H9 (cell line): ENCODE measurements around the gene PPL. TPM values are rescaled to one million over a fixed set of nuclear protein-coding genes. Genes with fewer than 3 reads are reported as not detected.

ENCODE experiments used
- DNase-seq: peaks from one replicate; pipeline ENCODE4 v3.0.0-alpha.2; 2017
- H2AFZ ChIP-seq: one replicate; pipeline ENCODE4 v1.6.1; 2013; ENCODE audit warnings: mild to moderate bottlenecking, low read length, control low read depth, moderate library complexity
- H2AK5ac ChIP-seq: 2 replicates; pipeline ENCODE4 v1.6.1; 2013; ENCODE audit warnings: low read length, control low read depth, mixed read lengths; ENCODE audit not compliant: insufficient read length
- H2BK120ac ChIP-seq: one replicate; pipeline ENCODE4 v1.6.1; 2013; ENCODE audit warnings: low read depth, mild to moderate bottlenecking, low read length, control low read depth, inconsistent platforms; ENCODE audit not compliant: poor library complexity, severe bottlenecking
- H2BK12ac ChIP-seq: 2 replicates; pipeline ENCODE4 v1.6.1; 2013; ENCODE audit warnings: low read length, control low read depth, mixed read lengths, low read depth; ENCODE audit not compliant: insufficient read length
- H2BK15ac ChIP-seq: 2 replicates; pipeline ENCODE4 v1.6.1; 2013; ENCODE audit warnings: low read depth, low read length, control low read depth
- H2BK20ac ChIP-seq: one replicate; pipeline ENCODE4 v1.6.1; 2013; ENCODE audit warnings: low read depth, mild to moderate bottlenecking, low read length, control low read depth, inconsistent platforms; ENCODE audit not compliant: poor library complexity, severe bottlenecking
- H2BK5ac ChIP-seq: 2 replicates; pipeline ENCODE4 v1.6.1; 2013; ENCODE audit warnings: low read length, control low read depth, mixed read lengths; ENCODE audit not compliant: insufficient read length
- H3K14ac ChIP-seq: 2 replicates; pipeline ENCODE4 v1.6.1; 2013; ENCODE audit warnings: low read length, control low read depth; ENCODE audit not compliant: insufficient read depth
- H3K18ac ChIP-seq: 2 replicates; pipeline ENCODE4 v1.6.1; 2013; ENCODE audit warnings: low read depth, mild to moderate bottlenecking, mixed read lengths, low read length, control low read depth; ENCODE audit not compliant: insufficient read length
- H3K23ac ChIP-seq: 2 replicates; pipeline ENCODE4 v1.6.1; 2013; ENCODE audit warnings: low read length, control low read depth, mixed read lengths, low read depth; ENCODE audit not compliant: insufficient read length
- H3K23me2 ChIP-seq: 2 replicates; pipeline ENCODE4 v1.6.1; 2013; ENCODE audit warnings: low read depth, mild to moderate bottlenecking, mixed read lengths, low read length, control low read depth; ENCODE audit not compliant: insufficient read length, poor library complexity, severe bottlenecking
- H3K27ac ChIP-seq: 2 replicates; pipeline ENCODE4 v1.5.1; 2013; ENCODE audit warnings: low read length, control low read depth, mixed read lengths, low read depth; ENCODE audit not compliant: insufficient read length
- H3K27me3 ChIP-seq: 2 replicates; pipeline ENCODE4 v1.6.1; 2013; ENCODE audit warnings: low read length, control low read depth, inconsistent platforms; ENCODE audit not compliant: insufficient read depth
- H3K4ac ChIP-seq: 2 replicates; pipeline ENCODE4 v1.6.1; 2013; ENCODE audit warnings: low read depth, mild to moderate bottlenecking, control low read depth, inconsistent platforms, low read length, moderate library complexity
- H3K4me1 ChIP-seq: 2 replicates; pipeline ENCODE4 v1.6.1; 2013; ENCODE audit warnings: low read length, control low read depth, inconsistent platforms; ENCODE audit not compliant: insufficient read depth
- H3K4me2 ChIP-seq: 2 replicates; pipeline ENCODE4 v1.6.1; 2013; ENCODE audit warnings: low read length, control low read depth, mixed read lengths; ENCODE audit not compliant: insufficient read length, insufficient read depth
- H3K56ac ChIP-seq: 2 replicates; pipeline ENCODE4 v1.6.1; 2013; ENCODE audit warnings: low read depth, mild to moderate bottlenecking, mixed read lengths, low read length, control low read depth; ENCODE audit not compliant: insufficient read length
- H3K79me1 ChIP-seq: 2 replicates; pipeline ENCODE4 v1.6.1; 2013; ENCODE audit warnings: low read depth, mild to moderate bottlenecking, moderate library complexity, low read length, control low read depth, inconsistent platforms; ENCODE audit not compliant: insufficient read depth, poor library complexity, severe bottlenecking
- H3K79me2 ChIP-seq: 2 replicates; pipeline ENCODE4 v1.6.1; 2013; ENCODE audit warnings: low read length, control low read depth, inconsistent platforms; ENCODE audit not compliant: insufficient read depth
- H3K9ac ChIP-seq: 2 replicates; pipeline ENCODE4 v1.6.1; 2013; ENCODE audit warnings: low read length, control low read depth, mixed read lengths; ENCODE audit not compliant: insufficient read length; ENCODE audit errors: extremely low read depth
- H3K9me3 ChIP-seq: one replicate; pipeline ENCODE4 v1.6.1; 2013; ENCODE audit warnings: low read depth, low read length, inconsistent platforms; ENCODE audit not compliant: control insufficient read depth
- H3T11ph ChIP-seq: one replicate; pipeline ENCODE4 v1.6.1; 2013; ENCODE audit warnings: mild to moderate bottlenecking, low read length, control low read depth, inconsistent platforms
- H4K20me1 ChIP-seq: one replicate; pipeline ENCODE4 v1.6.1; 2013; ENCODE audit not compliant: control insufficient read depth, insufficient read length, insufficient read depth
- H4K5ac ChIP-seq: 2 replicates; pipeline ENCODE4 v1.6.1; 2013; ENCODE audit warnings: low read depth, mild to moderate bottlenecking, mixed read lengths, low read length, control low read depth; ENCODE audit not compliant: insufficient read length
- H4K8ac ChIP-seq: replicated peaks from 2 replicates; pipeline ENCODE4 v1.6.1; 2013; ENCODE audit warnings: low read length, control low read depth, mixed read lengths, low read depth; ENCODE audit not compliant: insufficient read length
- H4K91ac ChIP-seq: 2 replicates; pipeline ENCODE4 v1.6.1; 2013; ENCODE audit warnings: low read depth, mild to moderate bottlenecking, moderate library complexity, mixed read lengths, low read length, control low read depth; ENCODE audit not compliant: insufficient read length
- H3K27ac Mint-ChIP-seq, 3 experiments: 2 replicates in 2 of 3; 3 replicates in 1 of 3; pipeline ENCODE4 v1.8.0; 2020 to 2021; ENCODE audit warnings: mixed read lengths in 3 of 3, mild to moderate bottlenecking in 1 of 3, moderate library complexity in 1 of 3
- H3K27me3 Mint-ChIP-seq: 2 replicates; pipeline ENCODE4 v1.8.0; 2021; ENCODE audit warnings: low read depth, mild to moderate bottlenecking, moderate library complexity, mixed read lengths
- H3K36me3 Mint-ChIP-seq, 3 experiments: 2 replicates in 2 of 3; 3 replicates in 1 of 3; pipeline ENCODE4 v1.8.0; 2020 to 2021; ENCODE audit warnings: low read depth in 3 of 3, mixed read lengths in 3 of 3; ENCODE audit not compliant: insufficient read depth in 1 of 3
- H3K4me1 Mint-ChIP-seq, 2 experiments: 2 replicates each; pipeline ENCODE4 v1.8.0; 2020; ENCODE audit warnings: mixed read lengths in 2 of 2
- H3K4me3 Mint-ChIP-seq, 2 experiments: 2 replicates in 1 of 2; 3 replicates in 1 of 2; pipeline ENCODE4 v1.8.0; 2020 to 2021; ENCODE audit warnings: mild to moderate bottlenecking in 2 of 2, mixed read lengths in 2 of 2, moderate library complexity in 1 of 2
- H3K9me3 Mint-ChIP-seq, 2 experiments: 2 replicates in 1 of 2; 3 replicates in 1 of 2; pipeline ENCODE4 v1.8.0; 2020; ENCODE audit warnings: mild to moderate bottlenecking in 2 of 2, mixed read lengths in 2 of 2, moderate library complexity in 1 of 2
- WGBS: extraction: QIAGEN DNeasy Blood & Tissue Kit; methylation state at CpG from one replicate; pipeline ENCODE4 v1.1.7; 2013; ENCODE audit warnings: missing lambda C conversion rate, low lambda C conversion rate, mixed read lengths; ENCODE audit not compliant: insufficient read length; ENCODE audit errors: extremely low coverage; 5-methylcytosine and 5-hydroxymethylcytosine counted together
- total RNA-seq: library from RNA; stranded (reverse); gene quantifications from 2 replicates; pipeline ENCODE4 v1.2.1, GENCODE V29; 2021
- TF ChIP-seq, protein P1 (sequence below): fragments of 200-600 bp; sonication (generic); conservative IDR thresholded peaks from 3 replicates; pipeline ENCODE4 v1.8.0; 2021; ENCODE audit warnings: antibody characterized with exemption, mild to moderate bottlenecking

Gene PPL
- total RNA-seq, 1 experiment from 2014 or later: 29.2 TPM

DNA sequence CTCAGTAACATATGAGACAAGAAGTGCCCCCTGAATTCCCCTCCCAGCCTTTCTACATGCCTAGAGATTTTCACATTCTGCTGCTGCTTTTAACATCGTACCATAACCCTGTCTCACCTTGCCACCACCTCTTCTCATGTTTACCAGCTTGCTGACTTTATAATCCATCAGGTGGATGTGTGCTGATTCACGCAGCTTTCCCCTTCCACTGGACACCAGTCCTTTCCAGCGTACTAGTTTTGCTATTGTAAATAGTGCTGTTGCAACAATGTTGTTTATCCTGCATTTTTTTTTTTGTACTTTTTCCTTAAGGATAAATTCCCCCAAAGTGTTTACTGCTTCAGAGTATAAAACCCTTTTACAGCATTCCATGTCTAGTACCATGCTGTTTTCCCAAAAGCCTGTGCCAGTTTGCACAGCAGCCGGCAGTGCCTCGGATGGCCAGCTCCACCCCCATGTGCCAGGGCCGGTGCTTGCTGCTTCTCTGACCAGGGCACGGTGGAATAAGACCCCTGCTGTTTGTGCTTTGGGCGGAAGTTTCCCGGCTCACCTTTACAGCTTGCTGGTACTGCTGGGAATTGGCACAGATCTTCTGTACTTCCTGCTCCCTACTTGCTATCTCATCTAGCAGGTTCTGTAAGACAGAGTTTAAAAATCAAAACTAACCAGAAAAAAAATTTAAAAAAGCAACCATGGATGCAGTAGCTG is 48.4 kb downstream of the PPL start:
- Histone ChIP-seq H3K23me2 (no peaks in the 10 kb centered on the region), H3K27ac (no peak overlapping the region)
- no peak overlapping the region for H3K4me3 Mint-ChIP-seq

More for the DNA sequence above, 48.4 kb downstream of the PPL start:
- H3K27me3 Mint-ChIP-seq: no peaks in the 10 kb centered on the region
- Histone ChIP-seq H3K79me2 (no peaks in the 10 kb centered on the region), H3K4me2 (no peak overlapping the region), H3T11ph (no peak overlapping the region), H4K5ac (no peak overlapping the region), H3K79me1 (no peaks in the 10 kb centered on the region), H3K23ac (no peak overlapping the region), H4K8ac (no peak overlapping the region), H3K4ac (no peak overlapping the region), H2BK5ac (no peak overlapping the region), H2AK5ac (no peak overlapping the region), H3K18ac (no peak overlapping the region), H3K14ac (no peak overlapping the region), H3K56ac (no peak overlapping the region), H2BK15ac (no peak overlapping the region), H3K9ac (no peak overlapping the region), H2BK20ac (no peak overlapping the region), H3K27me3 (no peaks in the 10 kb centered on the region), H3K4me1 (no peaks in the 10 kb centered on the region), H2AFZ (no peak overlapping the region), H4K20me1 (no peaks in the 10 kb centered on the region), H3K9me3 (no peaks in the 10 kb centered on the region), H2BK12ac (no peak overlapping the region), H4K91ac (no peak overlapping the region), H2BK120ac (no peak overlapping the region)
- no peak for DNase-seq
- peaks cover 25 to 79% (median 63%) of the 10 kb centered on the region in 3 experiments for H3K36me3 Mint-ChIP-seq
- H3K9me3 Mint-ChIP-seq: no peaks in the 10 kb centered on the region
- H3K27ac Mint-ChIP-seq: peak overlapping the region in 2 of 3 experiments; percentile 44 to 63; a peak in 3 of 7 replicates
- TF ChIP-seq, protein P1, sequence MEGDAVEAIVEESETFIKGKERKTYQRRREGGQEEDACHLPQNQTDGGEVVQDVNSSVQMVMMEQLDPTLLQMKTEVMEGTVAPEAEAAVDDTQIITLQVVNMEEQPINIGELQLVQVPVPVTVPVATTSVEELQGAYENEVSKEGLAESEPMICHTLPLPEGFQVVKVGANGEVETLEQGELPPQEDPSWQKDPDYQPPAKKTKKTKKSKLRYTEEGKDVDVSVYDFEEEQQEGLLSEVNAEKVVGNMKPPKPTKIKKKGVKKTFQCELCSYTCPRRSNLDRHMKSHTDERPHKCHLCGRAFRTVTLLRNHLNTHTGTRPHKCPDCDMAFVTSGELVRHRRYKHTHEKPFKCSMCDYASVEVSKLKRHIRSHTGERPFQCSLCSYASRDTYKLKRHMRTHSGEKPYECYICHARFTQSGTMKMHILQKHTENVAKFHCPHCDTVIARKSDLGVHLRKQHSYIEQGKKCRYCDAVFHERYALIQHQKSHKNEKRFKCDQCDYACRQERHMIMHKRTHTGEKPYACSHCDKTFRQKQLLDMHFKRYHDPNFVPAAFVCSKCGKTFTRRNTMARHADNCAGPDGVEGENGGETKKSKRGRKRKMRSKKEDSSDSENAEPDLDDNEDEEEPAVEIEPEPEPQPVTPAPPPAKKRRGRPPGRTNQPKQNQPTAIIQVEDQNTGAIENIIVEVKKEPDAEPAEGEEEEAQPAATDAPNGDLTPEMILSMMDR: no peak
- WGBS: no CpG with 5 or more reads among the region's 9 CpGs
- H3K4me1 Mint-ChIP-seq: no peaks in the 10 kb centered on the region
